A549 (cell line): ENCODE results near the gene PSRC1.

Source experiments
- JUN ChIP-seq, 2 experiments: fragments of >200 bp; sonication (Bioruptor Twin); formaldehyde crosslinking; IDR thresholded peaks; 2 replicates in 1 of 2; 3 replicates in 1 of 2; pipeline ENCODE4 v1.6.1; 2016 to 2017
- JUNB ChIP-seq: fragments of >200 bp; sonication (Bioruptor Twin); formaldehyde crosslinking; IDR thresholded peaks from 2 replicates; pipeline ENCODE4 v1.6.1; 2016
- TF ChIP-seq, protein P1 (sequence below): fragments of 450-650 bp; IDR thresholded peaks from 2 replicates; pipeline ENCODE4 v1.6.1; 2014; ENCODE audit warnings: antibody characterized with exemption

DNA sequence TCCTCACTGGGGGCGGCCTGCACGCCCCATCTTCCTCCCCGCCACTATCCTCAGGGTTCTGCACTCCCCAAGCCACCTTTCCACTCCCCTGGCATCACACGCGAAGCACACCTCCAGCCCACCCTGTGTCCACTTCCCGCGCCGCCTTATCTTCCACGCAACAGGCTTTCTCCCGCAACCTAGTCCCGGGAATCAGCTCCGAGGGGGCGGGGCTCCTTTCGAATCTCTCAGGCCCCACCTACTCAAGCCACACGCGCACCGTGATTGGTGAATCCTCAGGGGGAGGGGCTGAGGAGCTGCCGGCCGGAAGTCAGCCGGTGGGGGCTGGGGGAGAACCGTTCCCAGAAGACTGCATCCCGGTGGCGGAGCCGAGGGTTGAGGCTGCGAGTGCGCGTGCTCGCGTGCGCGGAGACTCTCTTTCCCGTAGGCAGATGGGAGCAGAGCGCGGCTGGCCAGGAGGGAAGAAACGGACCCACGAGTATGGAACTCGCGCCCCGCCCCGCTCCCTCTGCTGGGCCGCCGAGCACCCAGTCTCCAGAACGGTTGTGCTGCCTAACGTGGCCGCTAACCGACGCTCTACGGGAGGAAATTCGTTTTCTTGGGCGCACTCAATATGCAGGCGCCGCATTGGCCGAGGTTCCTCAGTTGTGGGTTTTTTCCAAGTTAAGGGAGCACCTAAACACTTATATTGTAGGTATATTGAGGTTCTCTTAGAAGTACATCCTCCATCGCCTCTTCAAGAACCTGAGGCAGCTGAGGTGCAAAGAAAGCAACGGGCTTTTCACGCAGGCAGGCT, at the start of gene PSRC1:
- TF ChIP-seq JUN (IDR thresholded peaks at IDR 0.05) (peak; percentile 56 to 68; a peak in 4 of 5 replicates), JUNB (no peak)
- TF ChIP-seq, protein P1, sequence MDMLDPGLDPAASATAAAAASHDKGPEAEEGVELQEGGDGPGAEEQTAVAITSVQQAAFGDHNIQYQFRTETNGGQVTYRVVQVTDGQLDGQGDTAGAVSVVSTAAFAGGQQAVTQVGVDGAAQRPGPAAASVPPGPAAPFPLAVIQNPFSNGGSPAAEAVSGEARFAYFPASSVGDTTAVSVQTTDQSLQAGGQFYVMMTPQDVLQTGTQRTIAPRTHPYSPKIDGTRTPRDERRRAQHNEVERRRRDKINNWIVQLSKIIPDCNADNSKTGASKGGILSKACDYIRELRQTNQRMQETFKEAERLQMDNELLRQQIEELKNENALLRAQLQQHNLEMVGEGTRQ = no peak
